H9 (cell line): ENCODE results near the gene ARHGAP10. TPM values are rescaled to one million over a fixed set of nuclear protein-coding genes. Genes with fewer than 3 reads are reported as not detected.

Experiments used
- DNase-seq: peaks from one replicate; pipeline ENCODE4 v3.0.0-alpha.2; 2017
- H2AFZ ChIP-seq: one replicate; pipeline ENCODE4 v1.6.1; 2013; ENCODE audit warnings: mild to moderate bottlenecking, low read length, control low read depth, moderate library complexity
- H2AK5ac ChIP-seq: 2 replicates; pipeline ENCODE4 v1.6.1; 2013; ENCODE audit warnings: low read length, control low read depth, mixed read lengths; ENCODE audit not compliant: insufficient read length
- H2BK120ac ChIP-seq: one replicate; pipeline ENCODE4 v1.6.1; 2013; ENCODE audit warnings: low read depth, mild to moderate bottlenecking, low read length, control low read depth, inconsistent platforms; ENCODE audit not compliant: poor library complexity, severe bottlenecking
- H2BK12ac ChIP-seq: 2 replicates; pipeline ENCODE4 v1.6.1; 2013; ENCODE audit warnings: low read length, control low read depth, mixed read lengths, low read depth; ENCODE audit not compliant: insufficient read length
- H2BK15ac ChIP-seq: 2 replicates; pipeline ENCODE4 v1.6.1; 2013; ENCODE audit warnings: low read depth, low read length, control low read depth
- H2BK20ac ChIP-seq: one replicate; pipeline ENCODE4 v1.6.1; 2013; ENCODE audit warnings: low read depth, mild to moderate bottlenecking, low read length, control low read depth, inconsistent platforms; ENCODE audit not compliant: poor library complexity, severe bottlenecking
- H2BK5ac ChIP-seq: 2 replicates; pipeline ENCODE4 v1.6.1; 2013; ENCODE audit warnings: low read length, control low read depth, mixed read lengths; ENCODE audit not compliant: insufficient read length
- H3K14ac ChIP-seq: 2 replicates; pipeline ENCODE4 v1.6.1; 2013; ENCODE audit warnings: low read length, control low read depth; ENCODE audit not compliant: insufficient read depth
- H3K18ac ChIP-seq: 2 replicates; pipeline ENCODE4 v1.6.1; 2013; ENCODE audit warnings: low read depth, mild to moderate bottlenecking, mixed read lengths, low read length, control low read depth; ENCODE audit not compliant: insufficient read length
- H3K23ac ChIP-seq: 2 replicates; pipeline ENCODE4 v1.6.1; 2013; ENCODE audit warnings: low read length, control low read depth, mixed read lengths, low read depth; ENCODE audit not compliant: insufficient read length
- H3K23me2 ChIP-seq: 2 replicates; pipeline ENCODE4 v1.6.1; 2013; ENCODE audit warnings: low read depth, mild to moderate bottlenecking, mixed read lengths, low read length, control low read depth; ENCODE audit not compliant: insufficient read length, poor library complexity, severe bottlenecking
- H3K27ac ChIP-seq: 2 replicates; pipeline ENCODE4 v1.5.1; 2013; ENCODE audit warnings: low read length, control low read depth, mixed read lengths, low read depth; ENCODE audit not compliant: insufficient read length
- H3K27me3 ChIP-seq: 2 replicates; pipeline ENCODE4 v1.6.1; 2013; ENCODE audit warnings: low read length, control low read depth, inconsistent platforms; ENCODE audit not compliant: insufficient read depth
- H3K4ac ChIP-seq: 2 replicates; pipeline ENCODE4 v1.6.1; 2013; ENCODE audit warnings: low read depth, mild to moderate bottlenecking, control low read depth, inconsistent platforms, low read length, moderate library complexity
- H3K4me1 ChIP-seq: 2 replicates; pipeline ENCODE4 v1.6.1; 2013; ENCODE audit warnings: low read length, control low read depth, inconsistent platforms; ENCODE audit not compliant: insufficient read depth
- H3K4me2 ChIP-seq: 2 replicates; pipeline ENCODE4 v1.6.1; 2013; ENCODE audit warnings: low read length, control low read depth, mixed read lengths; ENCODE audit not compliant: insufficient read length, insufficient read depth
- H3K56ac ChIP-seq: 2 replicates; pipeline ENCODE4 v1.6.1; 2013; ENCODE audit warnings: low read depth, mild to moderate bottlenecking, mixed read lengths, low read length, control low read depth; ENCODE audit not compliant: insufficient read length
- H3K79me1 ChIP-seq: 2 replicates; pipeline ENCODE4 v1.6.1; 2013; ENCODE audit warnings: low read depth, mild to moderate bottlenecking, moderate library complexity, low read length, control low read depth, inconsistent platforms; ENCODE audit not compliant: insufficient read depth, poor library complexity, severe bottlenecking
- H3K79me2 ChIP-seq: 2 replicates; pipeline ENCODE4 v1.6.1; 2013; ENCODE audit warnings: low read length, control low read depth, inconsistent platforms; ENCODE audit not compliant: insufficient read depth
- H3K9ac ChIP-seq: 2 replicates; pipeline ENCODE4 v1.6.1; 2013; ENCODE audit warnings: low read length, control low read depth, mixed read lengths; ENCODE audit not compliant: insufficient read length; ENCODE audit errors: extremely low read depth
- H3K9me3 ChIP-seq: one replicate; pipeline ENCODE4 v1.6.1; 2013; ENCODE audit warnings: low read depth, low read length, inconsistent platforms; ENCODE audit not compliant: control insufficient read depth
- H3T11ph ChIP-seq: one replicate; pipeline ENCODE4 v1.6.1; 2013; ENCODE audit warnings: mild to moderate bottlenecking, low read length, control low read depth, inconsistent platforms
- H4K20me1 ChIP-seq: one replicate; pipeline ENCODE4 v1.6.1; 2013; ENCODE audit not compliant: control insufficient read depth, insufficient read length, insufficient read depth
- H4K5ac ChIP-seq: 2 replicates; pipeline ENCODE4 v1.6.1; 2013; ENCODE audit warnings: low read depth, mild to moderate bottlenecking, mixed read lengths, low read length, control low read depth; ENCODE audit not compliant: insufficient read length
- H4K8ac ChIP-seq: replicated peaks from 2 replicates; pipeline ENCODE4 v1.6.1; 2013; ENCODE audit warnings: low read length, control low read depth, mixed read lengths, low read depth; ENCODE audit not compliant: insufficient read length
- H4K91ac ChIP-seq: 2 replicates; pipeline ENCODE4 v1.6.1; 2013; ENCODE audit warnings: low read depth, mild to moderate bottlenecking, moderate library complexity, mixed read lengths, low read length, control low read depth; ENCODE audit not compliant: insufficient read length
- H3K27ac Mint-ChIP-seq, 3 experiments: 2 replicates in 2 of 3; 3 replicates in 1 of 3; pipeline ENCODE4 v1.8.0; 2020 to 2021; ENCODE audit warnings: mixed read lengths in 3 of 3, mild to moderate bottlenecking in 1 of 3, moderate library complexity in 1 of 3
- H3K27me3 Mint-ChIP-seq: 2 replicates; pipeline ENCODE4 v1.8.0; 2021; ENCODE audit warnings: low read depth, mild to moderate bottlenecking, moderate library complexity, mixed read lengths
- H3K36me3 Mint-ChIP-seq, 3 experiments: 2 replicates in 2 of 3; 3 replicates in 1 of 3; pipeline ENCODE4 v1.8.0; 2020 to 2021; ENCODE audit warnings: low read depth in 3 of 3, mixed read lengths in 3 of 3; ENCODE audit not compliant: insufficient read depth in 1 of 3
- H3K4me1 Mint-ChIP-seq, 2 experiments: 2 replicates each; pipeline ENCODE4 v1.8.0; 2020; ENCODE audit warnings: mixed read lengths in 2 of 2
- H3K4me3 Mint-ChIP-seq, 2 experiments: 2 replicates in 1 of 2; 3 replicates in 1 of 2; pipeline ENCODE4 v1.8.0; 2020 to 2021; ENCODE audit warnings: mild to moderate bottlenecking in 2 of 2, mixed read lengths in 2 of 2, moderate library complexity in 1 of 2
- H3K9me3 Mint-ChIP-seq, 2 experiments: 2 replicates in 1 of 2; 3 replicates in 1 of 2; pipeline ENCODE4 v1.8.0; 2020; ENCODE audit warnings: mild to moderate bottlenecking in 2 of 2, mixed read lengths in 2 of 2, moderate library complexity in 1 of 2
- CTCF ChIP-seq: fragments of 200-600 bp; sonication (generic); conservative IDR thresholded peaks from 3 replicates; pipeline ENCODE4 v1.8.0; 2021; ENCODE audit warnings: antibody characterized with exemption, mild to moderate bottlenecking
- WGBS: extraction: QIAGEN DNeasy Blood & Tissue Kit; methylation state at CpG from one replicate; pipeline ENCODE4 v1.1.7; 2013; ENCODE audit warnings: missing lambda C conversion rate, low lambda C conversion rate, mixed read lengths; ENCODE audit not compliant: insufficient read length; ENCODE audit errors: extremely low coverage; 5-methylcytosine and 5-hydroxymethylcytosine counted together
- total RNA-seq: library from RNA; stranded (reverse); gene quantifications from 2 replicates; pipeline ENCODE4 v1.2.1, GENCODE V29; 2021

Gene ARHGAP10
- total RNA-seq, 1 experiment from 2014 or later = 7.8 TPM

- Histone ChIP-seq H3K79me1 (no peaks in the 10 kb centered on the region), H3K18ac (no peak overlapping the region), H3K23me2 (no peaks in the 10 kb centered on the region), H4K91ac (no peak overlapping the region), H3K27ac (no peak overlapping the region), H2AFZ (no peak overlapping the region), H3T11ph (no peak overlapping the region), H3K23ac (no peak overlapping the region), H2BK20ac (no peak overlapping the region), H4K5ac (no peak overlapping the region), H3K14ac (no peak overlapping the region), H2AK5ac (no peak overlapping the region), H4K20me1 (no peaks in the 10 kb centered on the region), H3K4me1 (no peaks in the 10 kb centered on the region; the same call in 1 of the 2 replicates), H3K9me3 (no peaks in the 10 kb centered on the region), H3K9ac (no peak overlapping the region), H2BK15ac (no peak overlapping the region), H3K56ac (no peak overlapping the region), H3K79me2 (no peaks in the 10 kb centered on the region), H3K4me2 (no peak overlapping the region), H2BK5ac (no peak overlapping the region), H4K8ac (no peak overlapping the region), H2BK120ac (no peak overlapping the region), H3K4ac (no peak overlapping the region), H3K27me3 (no peaks in the 10 kb centered on the region), H2BK12ac (no peak overlapping the region)
- Mint-ChIP-seq H3K36me3 (no peaks in the 10 kb centered on the region), H3K27ac (no peak overlapping the region), H3K27me3 (no peaks in the 10 kb centered on the region), H3K4me3 (no peak overlapping the region), H3K4me1 (peaks cover 8 to 9% of the 10 kb centered on the region in 2 experiments), H3K9me3 (no peaks in the 10 kb centered on the region)
- no CpG with 5 or more reads among the region's 2 CpGs for WGBS
- TF ChIP-seq CTCF = no peak
- DNase-seq = no peak
Measured at GRCh38 chr4:147923381-147923780, 191.5 kb downstream of the ARHGAP10 start.
